Activated CD4-positive, alpha-beta memory T cell treated with anti-CD3 and anti-CD28 coated beads for 36 hours (primary cell): Measurements from ENCODE around the gene NVL. TPM values are rescaled to one million over a fixed set of nuclear protein-coding genes. Genes with fewer than 3 reads are reported as not detected.

Experiments used
- CTCF ChIA-PET: fragments of 350-600 bp; sonication (Branson Sonifier 250); formaldehyde crosslinking; loops from one replicate; lab custom pipeline; 2021; ENCODE audit warnings: antibody characterized with exemption, inconsistent platforms; lab: Charles Lee
- POLR2A ChIA-PET: fragments of 350-600 bp; sonication (Branson Sonifier 250); formaldehyde crosslinking; loops from one replicate; lab custom pipeline; 2021; ENCODE audit warnings: antibody characterized with exemption; lab: Charles Lee
- DNase-seq: peaks from one replicate; pipeline ENCODE4 v3.0.0-alpha.2; 2020
- H3K27ac Mint-ChIP-seq: one replicate; pipeline ENCODE4 v1.8.0; 2021; ENCODE audit warnings: mixed read lengths
- H3K27me3 Mint-ChIP-seq: one replicate; pipeline ENCODE4 v1.8.0; 2021; ENCODE audit warnings: mixed read lengths
- H3K36me3 Mint-ChIP-seq: one replicate; pipeline ENCODE4 v1.8.0; 2021; ENCODE audit warnings: mixed read lengths
- H3K4me1 Mint-ChIP-seq: one replicate; pipeline ENCODE4 v1.8.0; 2021; ENCODE audit warnings: low read depth, mixed read lengths
- H3K4me3 Mint-ChIP-seq: one replicate; pipeline ENCODE4 v1.8.0; 2021; ENCODE audit warnings: mild to moderate bottlenecking, mixed read lengths
- H3K9me3 Mint-ChIP-seq: one replicate; pipeline ENCODE4 v1.8.0; 2021; ENCODE audit warnings: mixed read lengths
- intact Hi-C: fragments of 100-400 bp; cut with micrococcal nuclease; formaldehyde crosslinking; loops from one replicate; pipeline ENCODE4 v1.15.1; 2023
- total RNA-seq, 2 experiments: library from RNA; stranded (reverse); gene quantifications; one replicate each; pipeline ENCODE4 v1.2.3, GENCODE V29; 2021

NVL gene
- total RNA-seq = 10 to 100 TPM; 32.5 to 38.0 TPM

DNA sequence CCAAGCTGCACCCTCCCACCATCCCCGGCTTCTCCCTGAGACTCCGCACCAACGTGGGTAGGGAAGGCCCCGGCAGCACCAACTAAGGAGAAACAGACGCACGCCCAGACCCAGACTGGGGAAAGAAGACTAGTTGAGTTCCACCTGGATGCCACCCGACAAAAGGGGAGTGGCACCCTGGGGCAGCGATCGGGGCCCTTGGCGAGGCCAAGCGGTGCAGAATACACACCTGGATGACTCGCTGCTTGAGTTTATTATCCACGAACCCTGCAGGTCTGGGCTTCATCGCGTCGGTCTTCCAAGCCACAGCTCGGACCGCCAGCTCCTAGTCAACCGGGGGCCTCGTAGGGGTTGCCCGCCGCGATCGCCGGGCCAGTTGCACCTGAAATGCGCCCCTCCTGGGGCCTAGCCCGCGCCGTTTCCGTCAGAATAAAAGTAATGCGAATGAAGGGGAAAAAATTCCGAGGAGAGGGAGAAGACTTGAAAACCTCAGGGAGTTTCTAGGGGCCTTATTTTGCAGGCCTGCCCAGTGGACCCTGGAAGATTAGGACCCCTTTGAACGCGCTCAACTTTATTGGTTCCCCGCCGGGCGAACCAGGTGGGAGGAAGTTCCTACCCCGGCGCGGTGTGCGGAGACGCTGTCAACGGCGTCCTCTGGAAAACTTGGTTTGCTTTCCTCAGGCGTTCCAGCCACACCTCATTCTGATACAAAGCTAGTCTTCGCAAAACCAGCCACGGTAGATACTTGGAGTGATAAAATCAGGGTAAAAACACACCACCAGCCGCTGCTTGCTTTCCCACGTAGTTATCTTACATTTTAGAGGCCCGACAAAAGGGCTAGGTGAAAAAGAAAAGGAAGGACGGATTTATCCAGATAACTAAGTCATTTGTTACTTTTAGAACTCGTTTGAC is at the start of gene NVL:
NVL (minus strand) TSS at position 331 of the 912 bp plus-strand sequence; CDS start at position 286, 45 bp downstream.
- Mint-ChIP-seq H3K36me3 (peaks cover 4% of the 10 kb centered on the region), H3K4me3 (peak within 1 kb of the TSS; percentile 94), H3K9me3 (no peaks in the 10 kb centered on the region), H3K4me1 (peaks cover 42% of the 10 kb centered on the region), H3K27ac (peak within 1 kb of the TSS; percentile 97), H3K27me3 (no peaks in the 10 kb centered on the region)
- CTCF ChIA-PET = interaction anchor here (0.6 to 2.1 kb wide), 7 partner anchors 10 to 214 kb away, joined by 3 to 14 read pairs (median 4); no protein-coding TSS in a partner anchor
- intact Hi-C loops = loop anchor here (1.0 to 10.0 kb wide), 6 partner anchors 26 to 483 kb away; partner anchors contain the start of genes CNIH4 and TP53BP2
- peak; percentile 88 for DNase-seq
- POLR2A ChIA-PET = interaction anchor here (0.6 to 1.0 kb wide), 4 partner anchors 22 to 161 kb away, joined by 3 to 6 read pairs (median 4); no protein-coding TSS in a partner anchor

GRCh38 chr1:224378855-224379631 is 49.1 kb upstream of the NVL start:
- no peak for DNase-seq

GRCh38 chr1:224377676-224378006 is 47.7 kb upstream of the NVL start:
- peaks cover 51% of the 10 kb centered on the region for H3K36me3 Mint-ChIP-seq
- CTCF ChIA-PET = interaction anchor here (0.9 kb wide), 1 partner anchor 42 kb away, joined by 3 read pairs; no protein-coding TSS in a partner anchor
- H3K27ac Mint-ChIP-seq = peak overlapping the region; percentile 46
- no peak overlapping the region for H3K4me3 Mint-ChIP-seq
- peak; percentile 67 for DNase-seq
- H3K4me1 Mint-ChIP-seq = peaks cover 91% of the 10 kb centered on the region
- H3K9me3 Mint-ChIP-seq = no peaks in the 10 kb centered on the region
- no peaks in the 10 kb centered on the region for H3K27me3 Mint-ChIP-seq
- intact Hi-C loops = loop anchor here (1.0 kb wide), 3 partner anchors 10 to 57 kb away; partner anchors contain the start of genes CNIH4 and WDR26
- POLR2A ChIA-PET = interaction anchor here (1.2 kb wide), 1 partner anchor 12 kb away, joined by 7 read pairs; no protein-coding TSS in a partner anchor

More at GRCh38 chr1:224378855-224379631, 49.1 kb upstream of the NVL start:
- no peaks in the 10 kb centered on the region for H3K9me3 Mint-ChIP-seq
- ChIA-PET CTCF (interaction anchor here (0.8 kb wide), 1 partner anchor 21 kb away, joined by 6 read pairs; no protein-coding TSS in a partner anchor), POLR2A (interaction anchor here (0.7 kb wide), 1 partner anchor 196 kb away, joined by 3 read pairs; the partner anchor contains the start of gene DEGS1)
- H3K27me3 Mint-ChIP-seq = no peaks in the 10 kb centered on the region
- no peak overlapping the region for H3K27ac Mint-ChIP-seq
- no peak overlapping the region for H3K4me3 Mint-ChIP-seq
- peaks cover 87% of the 10 kb centered on the region for H3K4me1 Mint-ChIP-seq
- intact Hi-C loops = no loop called here
- H3K36me3 Mint-ChIP-seq = peaks cover 40% of the 10 kb centered on the region

DNA sequence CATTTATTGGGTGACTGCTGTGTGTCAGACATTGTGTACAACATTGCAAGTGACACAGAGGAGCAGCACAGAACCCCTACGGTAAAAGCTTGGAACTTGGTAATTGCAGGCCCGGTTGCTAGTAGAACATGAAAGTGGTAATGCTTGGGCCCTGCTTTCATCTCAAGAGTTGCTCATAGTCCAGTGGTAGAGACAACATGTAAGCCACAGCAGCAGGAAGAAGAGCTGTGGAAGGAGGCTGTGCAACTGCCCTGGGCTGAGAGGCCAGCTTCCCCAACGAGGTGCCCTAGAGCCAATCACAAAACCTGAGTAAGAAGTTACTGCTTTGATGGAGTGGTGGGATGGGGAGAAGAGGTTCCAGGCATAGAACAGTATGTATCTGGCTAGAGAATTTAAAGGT is 45.1 kb upstream of the NVL start:
- CTCF ChIA-PET = interaction anchor here (0.7 kb wide), 1 partner anchor 82 kb away, joined by 4 read pairs; no protein-coding TSS in a partner anchor
- Mint-ChIP-seq H3K4me1 (peaks cover 79% of the 10 kb centered on the region), H3K4me3 (no peak overlapping the region), H3K27ac (peak overlapping the region; percentile 19), H3K9me3 (no peaks in the 10 kb centered on the region), H3K27me3 (no peaks in the 10 kb centered on the region), H3K36me3 (peaks cover 65% of the 10 kb centered on the region)
- peak; percentile 32 for DNase-seq
- POLR2A ChIA-PET = interaction anchor here (1.0 to 1.8 kb wide), 3 partner anchors 8 to 60 kb away, joined by 3 to 7 read pairs (median 5); partner anchors contain the start of gene WDR26
- intact Hi-C loops = no loop called here

DNA sequence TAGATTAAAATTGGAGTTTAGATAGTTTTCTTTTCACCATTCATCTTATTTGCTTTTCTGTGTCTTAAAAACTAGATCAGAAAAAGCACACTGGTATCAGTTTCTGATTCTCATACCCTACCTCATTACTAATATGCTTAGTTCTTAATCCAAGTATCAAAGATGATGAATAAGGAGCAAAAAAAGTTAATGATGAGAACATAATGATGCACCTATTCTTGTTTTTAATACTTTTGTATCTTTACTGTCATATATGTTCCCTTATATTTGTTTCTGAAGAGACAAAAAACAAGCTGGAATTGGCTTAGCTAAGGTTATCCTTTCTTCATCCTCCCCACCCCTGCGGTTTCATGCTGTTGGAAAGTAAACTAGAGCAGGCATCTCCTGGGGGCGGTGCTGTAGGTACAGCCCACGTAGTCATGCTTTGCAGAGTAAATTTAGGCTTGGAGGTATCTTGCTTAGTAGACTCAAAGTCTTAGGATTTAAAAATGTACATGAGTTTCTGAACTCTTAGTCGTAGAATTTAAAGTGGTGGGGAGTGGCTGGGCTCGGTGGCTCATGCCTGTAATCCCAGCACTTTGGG is 43.1 kb upstream of the NVL start:
- intact Hi-C loops = loop anchor here (1.0 kb wide), 1 partner anchor 8 kb away; no protein-coding TSS in a partner anchor
- Mint-ChIP-seq H3K4me1 (peaks cover 77% of the 10 kb centered on the region), H3K4me3 (no peak overlapping the region), H3K9me3 (no peaks in the 10 kb centered on the region), H3K27me3 (no peaks in the 10 kb centered on the region), H3K27ac (peak overlapping the region; percentile 62), H3K36me3 (peaks cover 69% of the 10 kb centered on the region)
- ChIA-PET CTCF (interaction anchor here (0.6 kb wide), 1 partner anchor 124 kb away, joined by 3 read pairs; no protein-coding TSS in a partner anchor), POLR2A (interaction anchor here (1.5 kb wide), 1 partner anchor 8 kb away, joined by 5 read pairs; no protein-coding TSS in a partner anchor)
- peak; percentile 58 for DNase-seq

- intact Hi-C loops = loop anchor here (1.0 kb wide), 1 partner anchor 11 kb away; no protein-coding TSS in a partner anchor
- Mint-ChIP-seq H3K27me3 (no peaks in the 10 kb centered on the region), H3K27ac (peak overlapping the region; percentile 56), H3K9me3 (no peaks in the 10 kb centered on the region), H3K36me3 (peaks cover 62% of the 10 kb centered on the region), H3K4me3 (no peak overlapping the region), H3K4me1 (peaks cover 58% of the 10 kb centered on the region)
- POLR2A ChIA-PET = interaction anchor here (1.0 kb wide), 1 partner anchor 13 kb away, joined by 3 read pairs; no protein-coding TSS in a partner anchor
- CTCF ChIA-PET = interaction anchor here (0.7 to 1.4 kb wide), 2 partner anchors 9 to 36 kb away, joined by 3 to 4 read pairs; no protein-coding TSS in a partner anchor
- no peak for DNase-seq
Measured at GRCh38 chr1:224368409-224368808, 38.4 kb upstream of the NVL start.

DNA sequence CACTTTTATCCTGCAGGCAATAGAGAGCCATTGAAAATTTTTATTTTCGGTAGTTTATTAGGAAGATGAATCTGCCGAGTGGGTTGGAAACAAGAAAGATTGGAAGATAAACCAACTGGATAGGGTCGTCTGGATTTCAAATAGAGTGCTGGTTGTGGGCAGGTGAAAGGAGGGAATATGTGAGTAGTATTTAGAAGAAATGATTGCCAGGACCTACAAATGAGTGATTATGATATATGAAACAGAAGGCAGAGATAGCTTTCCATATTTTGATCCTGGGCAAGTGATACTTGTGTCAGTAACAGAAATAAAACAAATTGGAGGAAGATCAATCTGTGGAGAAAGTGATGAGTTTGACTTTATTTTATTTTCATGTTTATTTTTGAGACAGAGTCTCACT is 29.2 kb upstream of the NVL start:
- no peak for DNase-seq
- H3K4me1 Mint-ChIP-seq = peaks cover 38% of the 10 kb centered on the region
- peak overlapping the region; percentile 18 for H3K4me3 Mint-ChIP-seq
- H3K9me3 Mint-ChIP-seq = no peaks in the 10 kb centered on the region
- peak overlapping the region; percentile 18 for H3K27ac Mint-ChIP-seq
- POLR2A ChIA-PET = no interaction called here
- intact Hi-C loops = loop anchor here (5.0 kb wide), 2 partner anchors 33 to 367 kb away; no protein-coding TSS in a partner anchor
- H3K36me3 Mint-ChIP-seq = peaks cover 8% of the 10 kb centered on the region
- CTCF ChIA-PET = no interaction called here
- no peaks in the 10 kb centered on the region for H3K27me3 Mint-ChIP-seq

- H3K9me3 Mint-ChIP-seq = no peaks in the 10 kb centered on the region
- CTCF ChIA-PET = interaction anchor here (0.8 to 2.3 kb wide), 8 partner anchors 8 to 242 kb away, joined by 3 to 10 read pairs (median 5); partner anchors contain the start of gene NVL
- H3K27ac Mint-ChIP-seq = peak overlapping the region; percentile 39
- POLR2A ChIA-PET = interaction anchor here (0.7 to 2.2 kb wide), 4 partner anchors 16 to 99 kb away, joined by 3 to 4 read pairs (median 3); partner anchors contain the start of gene WDR26
- H3K4me1 Mint-ChIP-seq = peaks cover 33% of the 10 kb centered on the region
- H3K27me3 Mint-ChIP-seq = no peaks in the 10 kb centered on the region
- DNase-seq = no peak
- H3K4me3 Mint-ChIP-seq = peak overlapping the region; percentile 81
- intact Hi-C loops = loop anchor here (5.0 kb wide), 2 partner anchors 34 to 366 kb away; no protein-coding TSS in a partner anchor
- H3K36me3 Mint-ChIP-seq = peaks cover 4% of the 10 kb centered on the region
Measured at GRCh38 chr1:224358237-224358636, 28.3 kb upstream of the NVL start.

DNA sequence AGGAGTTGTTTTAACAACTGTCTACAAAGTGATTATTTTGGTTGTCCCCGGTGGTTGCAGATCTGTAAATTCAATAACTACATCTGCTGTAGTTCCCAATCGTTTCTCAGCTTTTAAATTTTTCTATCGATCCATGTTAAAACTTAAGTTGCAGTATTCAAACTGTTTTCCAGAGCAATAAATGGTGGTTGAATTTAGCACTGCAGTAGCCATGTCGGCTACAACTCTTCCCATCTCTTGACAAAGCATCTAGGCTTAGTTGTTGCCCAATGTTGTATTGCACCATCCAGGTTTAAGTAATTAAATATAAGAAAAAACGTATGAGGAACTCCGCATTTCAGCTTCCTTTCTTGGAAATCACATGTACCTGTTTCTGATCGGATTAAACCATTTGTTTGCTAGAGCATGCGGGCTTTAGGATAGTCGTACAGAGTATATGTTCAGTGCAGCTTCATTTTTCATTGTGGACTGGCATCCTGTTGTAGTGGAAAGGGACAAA is 27.7 kb upstream of the NVL start:
- CTCF ChIA-PET = interaction anchor here (0.9 to 2.3 kb wide), 7 partner anchors 8 to 241 kb away, joined by 3 to 10 read pairs (median 4); partner anchors contain the start of gene NVL
- Mint-ChIP-seq H3K4me1 (peaks cover 31% of the 10 kb centered on the region), H3K27ac (peak overlapping the region; percentile 78), H3K27me3 (no peaks in the 10 kb centered on the region), H3K36me3 (peaks cover 4% of the 10 kb centered on the region), H3K4me3 (peak overlapping the region; percentile 81), H3K9me3 (no peaks in the 10 kb centered on the region)
- POLR2A ChIA-PET = interaction anchor here (0.6 to 2.2 kb wide), 6 partner anchors 15 to 99 kb away, joined by 3 to 4 read pairs (median 4); partner anchors contain the start of gene WDR26
- DNase-seq = no peak
- intact Hi-C loops = loop anchor here (1.0 to 5.0 kb wide), 4 partner anchors 11 to 365 kb away; no protein-coding TSS in a partner anchor
